ENCODE measurements around the gene GTF2F1.
"Not testable (repeated sequence)": the region's sequence is repeated elsewhere in the genome, so short reads cannot be mapped to it uniquely, and the experiment has no call there.

The GTF2F1 gene

DNA sequence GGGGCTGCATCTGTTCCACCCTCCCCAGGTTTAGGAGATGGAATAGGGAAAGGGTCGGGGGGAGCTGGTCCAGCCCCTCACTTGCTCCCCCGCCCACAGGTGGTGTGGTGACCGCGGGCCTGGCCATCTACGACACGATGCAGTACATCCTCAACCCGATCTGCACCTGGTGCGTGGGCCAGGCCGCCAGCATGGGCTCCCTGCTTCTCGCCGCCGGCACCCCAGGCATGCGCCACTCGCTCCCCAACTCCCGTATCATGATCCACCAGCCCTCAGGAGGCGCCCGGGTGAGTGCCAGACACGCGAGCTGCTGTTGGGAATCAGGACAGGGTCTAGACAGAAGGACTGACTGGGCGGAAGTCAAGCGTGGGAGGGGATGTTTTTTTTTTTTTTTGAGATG lies 28.6 kb downstream of the GTF2F1 start:
- no peak for DNase-seq (ENCODE audit: low read depth)

DNA sequence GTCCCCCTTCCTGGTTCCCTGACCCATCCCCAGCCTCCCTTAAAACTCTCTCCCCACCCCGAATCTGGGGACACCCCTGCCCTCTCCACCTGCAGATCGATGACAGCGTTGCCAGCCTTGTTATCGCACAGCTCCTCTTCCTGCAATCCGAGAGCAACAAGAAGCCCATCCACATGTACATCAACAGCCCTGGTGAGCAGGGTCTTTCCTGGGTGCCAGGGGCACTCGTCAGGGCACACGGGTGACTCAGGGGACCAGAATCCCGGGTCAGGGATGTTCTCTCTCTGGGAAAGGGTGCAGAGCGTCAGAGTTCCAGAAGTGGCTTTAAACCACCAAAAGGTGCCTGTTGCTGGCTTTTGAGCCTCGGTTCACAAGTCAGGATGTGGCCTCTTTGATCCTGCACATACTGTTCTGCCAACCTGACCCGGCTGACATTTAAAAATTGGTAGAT lies 30.6 kb downstream of the GTF2F1 start:
- peak overlapping the region; percentile 69 for H3K4me3 ChIP-seq (ENCODE audit: low read depth, low read length)
- no peak for DNase-seq (ENCODE audit: low read depth)

More for the DNA sequence above, 28.6 kb downstream of the GTF2F1 start:
- H3K4me3 ChIP-seq (ENCODE audit: low read depth, low read length) = no peak overlapping the region

DNA sequence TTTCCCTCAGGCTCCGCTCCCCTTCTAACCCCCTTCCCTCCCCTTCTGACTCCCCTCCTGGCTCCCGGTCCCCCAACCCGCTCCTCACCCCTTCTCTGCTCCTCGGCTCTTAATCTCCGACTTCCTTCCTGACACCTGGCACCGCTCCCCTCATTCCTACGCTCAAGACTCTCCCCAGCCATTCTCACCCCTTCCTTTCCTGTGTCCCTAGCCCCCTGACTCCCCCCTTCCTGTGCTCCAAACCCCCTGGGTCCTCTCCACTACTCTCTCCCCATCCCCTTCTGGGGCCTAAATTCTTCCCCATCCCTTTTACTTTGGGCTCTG lies 31.0 kb downstream of the GTF2F1 start:
- H3K4me3 ChIP-seq (ENCODE audit: low read depth, low read length) = peak overlapping the region; percentile 69
- no peak for DNase-seq (ENCODE audit: low read depth)

DNA sequence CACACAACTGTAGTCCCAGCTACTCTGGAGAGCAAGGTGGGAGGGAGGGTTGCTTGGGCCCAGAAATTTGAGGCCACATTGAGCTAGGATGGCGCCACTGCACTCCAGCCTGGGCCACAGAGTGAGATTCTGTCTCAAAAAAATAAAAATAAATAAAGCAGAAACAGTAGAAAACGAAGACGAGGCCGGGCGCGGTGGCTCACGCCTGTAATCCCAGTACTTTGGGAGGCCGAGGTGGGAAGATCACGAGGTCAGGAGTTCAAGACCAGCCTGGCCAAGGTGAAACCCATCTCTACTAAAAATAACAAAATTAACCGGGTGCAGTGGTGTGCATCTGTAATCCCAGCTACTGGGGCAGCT lies 32.1 kb downstream of the GTF2F1 start:
- peak overlapping the region; percentile 69 for H3K4me3 ChIP-seq (ENCODE audit: low read depth, low read length)
- not testable (repeated sequence) for DNase-seq (ENCODE audit: low read depth)

DNA sequence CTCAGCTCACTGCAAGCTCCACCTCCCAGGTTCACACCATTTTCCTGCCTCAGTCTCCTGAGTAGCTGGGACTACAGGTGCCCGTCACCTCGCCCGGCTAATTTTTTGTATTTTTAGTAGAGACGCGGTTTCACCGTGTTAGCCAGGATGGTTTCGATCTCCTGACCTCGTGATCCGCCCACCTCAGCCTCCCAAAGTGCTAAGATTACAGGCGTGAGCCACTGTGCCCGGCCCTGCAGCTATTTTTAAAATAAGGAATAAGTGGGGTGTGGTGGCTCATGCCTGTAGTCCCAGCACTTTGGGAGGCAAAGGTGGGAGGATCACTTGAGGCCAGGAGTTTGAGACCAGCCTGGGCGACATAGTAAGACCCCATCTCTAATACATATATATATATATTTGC lies 32.5 kb downstream of the GTF2F1 start:
- DNase-seq (ENCODE audit: low read depth); H3K4me3 ChIP-seq (ENCODE audit: low read depth, low read length): not testable (repeated sequence)

DNA sequence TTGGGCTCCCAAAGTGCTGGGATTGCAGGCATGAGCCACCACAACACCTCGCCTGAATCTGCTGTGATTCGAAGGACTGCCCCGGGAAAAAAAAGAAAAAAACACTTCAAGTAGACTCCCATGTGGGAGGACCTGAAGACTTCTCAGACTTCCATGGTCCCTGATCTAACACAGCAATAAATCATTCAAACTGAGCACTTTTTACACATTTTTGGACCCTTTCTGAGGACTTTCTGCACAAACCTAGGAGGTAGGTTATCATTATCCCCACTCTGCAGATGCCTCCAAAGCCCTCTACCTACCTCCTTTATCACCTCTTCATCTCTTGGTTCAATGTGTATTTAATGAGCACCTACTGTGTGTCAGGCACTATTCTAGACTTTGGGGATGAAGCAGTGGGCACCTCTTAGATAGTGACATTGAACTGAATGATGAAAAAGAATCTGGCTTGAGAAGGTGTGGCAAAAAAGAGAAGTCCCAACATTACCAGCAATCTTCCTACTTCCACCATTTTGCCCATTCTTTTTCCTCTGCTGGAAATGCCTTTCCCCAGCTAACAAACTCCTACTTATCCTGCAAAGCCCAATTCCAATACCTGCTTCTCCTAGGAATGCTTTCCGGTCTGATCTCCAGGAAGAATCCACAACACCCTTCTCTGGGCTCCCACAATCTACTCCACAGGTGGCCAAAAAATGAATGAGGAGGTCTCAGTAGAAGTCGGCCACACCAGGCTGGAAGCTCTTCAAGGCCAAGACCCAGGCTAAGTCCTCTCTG lies 33.2 kb downstream of the GTF2F1 start:
- DNase-seq (ENCODE audit: low read depth) = no peak

DNA sequence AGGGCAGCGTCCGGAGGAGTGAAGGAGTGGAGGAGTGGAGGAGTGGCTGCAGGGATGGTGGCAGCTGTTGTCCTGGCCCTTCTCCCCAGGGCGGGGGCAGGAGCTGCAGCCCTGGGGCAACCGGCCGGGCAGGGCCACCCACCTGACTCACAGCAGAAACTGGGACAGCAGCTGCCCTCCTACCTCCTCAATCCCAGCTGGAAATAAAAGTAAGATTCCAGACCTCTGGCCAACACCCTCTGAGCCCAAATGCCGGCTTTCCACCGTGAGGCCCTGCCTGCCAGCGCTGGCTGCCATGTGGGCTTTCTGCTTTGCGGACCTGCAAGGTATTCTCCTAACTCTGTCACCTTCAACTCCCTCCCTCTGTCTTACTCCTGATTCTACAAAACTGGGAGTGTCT lies 35.0 kb downstream of the GTF2F1 start:
- no peak overlapping the region for H3K4me3 ChIP-seq (ENCODE audit: low read depth, low read length)
- no peak for DNase-seq (ENCODE audit: low read depth)

More for the DNA sequence above, 33.2 kb downstream of the GTF2F1 start:
- H3K4me3 ChIP-seq (ENCODE audit: low read depth, low read length) = no peak overlapping the region

DNA sequence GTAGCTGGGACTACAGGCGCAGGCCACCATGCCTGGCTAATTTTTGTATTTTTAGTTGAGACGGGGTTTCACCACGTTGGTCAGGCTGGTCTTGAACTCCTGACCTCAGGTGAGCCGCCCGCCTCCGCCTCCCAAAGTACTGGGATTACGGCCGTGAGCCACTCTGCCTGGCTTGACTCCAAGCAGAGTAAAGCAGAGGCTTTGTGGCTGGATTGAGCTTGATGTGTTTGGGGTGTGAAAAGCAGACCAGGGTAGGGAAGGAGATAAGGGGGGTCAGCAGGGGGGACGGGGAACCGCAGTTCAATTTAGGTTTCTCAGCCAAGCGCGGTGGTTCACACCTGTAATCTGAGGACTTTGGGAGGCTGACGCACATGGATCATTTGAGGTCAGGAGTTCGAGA lies 35.8 kb downstream of the GTF2F1 start:
- H3K4me3 ChIP-seq (ENCODE audit: low read depth, low read length) = no peak overlapping the region
- no peak for DNase-seq (ENCODE audit: low read depth)

DNA sequence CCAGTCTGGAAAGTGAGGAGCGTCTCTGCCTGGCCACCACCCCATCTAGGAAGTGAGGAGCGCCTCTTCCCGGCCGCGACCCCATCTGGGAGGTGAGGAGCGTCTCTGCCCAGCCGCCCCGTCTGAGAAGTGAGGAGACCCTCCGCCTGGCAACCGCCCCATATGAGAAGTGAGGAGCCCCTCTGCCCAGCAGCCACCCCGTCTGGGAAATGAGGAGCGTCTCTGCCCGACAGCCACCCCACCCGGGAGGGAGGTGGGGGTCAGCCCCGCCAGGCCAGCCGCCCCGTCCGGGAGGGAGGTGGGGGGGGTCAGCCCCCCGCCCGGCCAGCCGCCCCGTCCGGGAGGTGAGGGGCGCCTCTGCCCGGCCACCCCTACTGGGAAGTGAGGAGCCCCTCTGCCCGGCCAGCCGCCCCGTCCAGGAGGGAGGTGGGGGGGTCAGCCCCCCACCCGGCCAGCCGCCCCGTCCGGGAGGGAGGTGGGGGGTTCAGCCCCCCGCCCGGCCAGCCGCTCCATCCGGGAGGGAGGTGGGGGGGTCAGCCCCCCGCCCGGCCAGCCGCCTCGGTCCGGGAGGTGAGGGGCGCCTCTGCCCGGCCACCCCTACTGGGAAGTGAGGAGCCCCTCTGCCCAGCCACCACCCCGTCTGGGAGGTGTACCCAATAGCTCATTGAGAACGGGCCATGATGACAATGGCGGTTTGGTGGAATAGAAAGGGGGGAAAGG lies 37.5 kb downstream of the GTF2F1 start:
- DNase-seq (ENCODE audit: low read depth); H3K4me3 ChIP-seq (ENCODE audit: low read depth, low read length): not testable (repeated sequence)

DNA sequence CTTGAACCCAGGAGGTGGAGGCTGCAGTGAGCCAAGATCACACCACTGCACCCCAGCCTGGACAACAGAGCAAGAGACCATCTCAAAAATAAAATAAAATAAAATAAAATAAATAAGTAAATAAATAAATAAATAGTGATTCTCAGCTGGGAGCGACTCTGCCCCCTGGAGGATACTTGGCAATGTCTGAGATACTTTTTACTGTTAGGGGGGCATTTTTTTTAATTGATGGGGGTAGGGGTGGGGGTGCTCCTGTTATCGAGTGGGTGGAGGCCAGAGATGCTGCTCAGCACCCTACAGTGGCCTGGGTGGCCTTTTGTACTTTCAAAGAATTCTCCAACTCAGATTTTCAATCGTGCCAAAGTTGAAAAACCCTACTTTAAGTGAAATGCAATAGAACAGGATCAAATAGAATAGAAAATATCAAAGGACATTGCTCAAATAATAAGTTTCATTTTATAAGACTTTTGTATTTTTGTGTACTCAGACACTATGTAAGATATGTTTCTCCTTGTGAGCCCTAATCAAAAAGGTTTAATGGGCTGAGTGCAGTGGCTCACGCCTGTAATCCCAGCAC lies 38.8 kb downstream of the GTF2F1 start:
- no peak for DNase-seq (ENCODE audit: low read depth)

DNA sequence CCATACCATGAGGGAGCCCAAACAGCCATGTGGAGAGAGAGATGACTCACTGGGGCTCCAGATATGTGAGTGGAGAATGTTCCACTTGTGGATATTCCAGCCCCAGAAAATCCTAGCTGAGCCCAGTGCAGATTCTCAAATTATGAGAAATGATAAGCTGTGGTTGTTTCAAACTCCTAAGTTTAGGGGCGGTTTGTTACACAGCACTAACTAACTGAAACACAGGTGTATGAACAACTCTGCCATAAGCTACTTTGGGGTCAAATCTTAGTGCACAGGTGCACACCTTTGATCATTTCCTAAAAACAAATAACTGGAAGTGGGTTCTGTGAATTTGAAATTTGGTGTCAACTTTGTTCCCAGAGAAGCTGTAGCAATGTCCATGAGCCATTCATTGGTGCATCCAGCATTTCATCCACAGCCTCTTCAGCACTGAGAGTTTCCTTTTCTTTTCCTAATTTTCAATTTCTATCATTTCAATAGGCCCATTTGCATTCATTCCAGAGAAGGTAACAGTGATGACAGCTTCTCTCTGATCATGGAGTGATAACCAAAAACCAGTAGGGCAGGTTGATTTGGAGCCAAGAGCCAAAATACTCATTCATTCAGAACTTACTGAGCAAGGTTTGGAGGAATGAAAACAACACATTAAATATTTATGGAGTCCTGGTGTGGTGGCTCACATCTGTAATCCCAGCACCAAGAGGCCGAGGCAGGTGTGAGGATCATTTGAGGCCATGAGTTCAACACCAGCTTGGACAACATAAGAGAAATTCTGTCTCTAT lies 40.4 kb downstream of the GTF2F1 start:
- DNase-seq (ENCODE audit: low read depth) = no peak
- H3K4me3 ChIP-seq (ENCODE audit: low read depth, low read length) = no peak overlapping the region

More for the DNA sequence above, 38.8 kb downstream of the GTF2F1 start:
- no peak overlapping the region for H3K4me3 ChIP-seq (ENCODE audit: low read depth, low read length)

DNA sequence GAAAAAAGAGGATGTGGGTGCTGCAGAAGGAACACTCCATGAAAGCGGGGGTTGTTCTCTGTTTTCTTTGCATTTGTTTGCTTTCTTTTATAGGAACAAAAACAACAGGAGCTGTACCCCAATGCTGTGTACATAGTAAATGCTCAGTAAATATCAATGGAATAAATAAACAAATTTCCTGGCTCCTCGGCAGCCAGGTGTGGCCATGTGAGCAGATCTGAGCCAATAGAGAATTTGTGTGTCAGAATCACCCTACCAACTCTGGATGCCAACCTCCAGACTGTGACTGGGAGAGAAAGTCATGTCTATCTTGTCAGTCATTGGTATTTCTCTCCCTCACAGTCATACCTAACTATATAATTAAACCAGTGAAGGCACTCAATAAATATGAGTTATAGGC lies 42.3 kb downstream of the GTF2F1 start:
- no peak overlapping the region for H3K4me3 ChIP-seq (ENCODE audit: low read depth, low read length)

DNA sequence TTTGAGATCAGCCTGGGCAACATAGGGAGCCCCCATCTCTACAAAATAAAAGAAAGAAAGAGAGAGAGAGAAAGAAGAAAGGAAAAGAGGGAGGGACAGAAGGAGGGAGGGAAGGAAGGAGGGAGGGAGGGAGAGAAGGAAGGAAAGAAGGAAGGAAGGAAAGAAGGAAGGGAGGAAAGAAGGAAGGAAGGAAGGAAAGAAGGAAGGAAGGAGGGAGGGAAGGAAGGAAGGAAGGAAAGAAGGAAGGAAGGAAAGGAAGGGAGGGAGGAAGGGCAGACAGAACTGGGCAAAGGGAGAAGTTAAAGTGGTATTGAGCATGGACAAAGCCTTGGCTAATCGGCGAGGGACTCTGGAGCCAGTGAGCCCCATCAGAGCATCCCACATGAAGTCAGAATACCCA lies 43.7 kb downstream of the GTF2F1 start:
- not testable (repeated sequence) for DNase-seq (ENCODE audit: low read depth); H3K4me3 ChIP-seq (ENCODE audit: low read depth, low read length)

More for the DNA sequence above, 42.3 kb downstream of the GTF2F1 start:
- DNase-seq (ENCODE audit: low read depth) = no peak

DNA sequence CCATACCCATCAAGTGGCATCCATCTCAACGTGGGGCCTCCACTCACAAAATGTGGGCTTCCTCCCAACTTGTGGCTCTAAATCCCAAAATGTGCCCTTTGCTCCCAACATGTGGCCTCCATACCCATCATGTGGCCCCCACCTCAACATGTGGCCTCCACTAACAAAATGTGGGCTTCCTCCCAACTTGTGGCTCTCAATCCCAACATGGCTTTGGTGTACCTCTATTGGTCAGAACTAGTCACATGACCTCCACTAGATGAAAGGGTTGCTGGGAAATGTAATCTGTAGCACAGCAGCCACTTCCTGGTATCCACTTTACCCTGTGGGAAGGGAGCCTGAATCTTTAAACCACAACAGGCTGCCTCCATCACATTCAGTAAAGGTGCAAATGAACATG lies 49.5 kb downstream of the GTF2F1 start:
- H3K4me3 ChIP-seq (ENCODE audit: low read depth, low read length) = no peak overlapping the region
- no peak for DNase-seq (ENCODE audit: low read depth)

DNA sequence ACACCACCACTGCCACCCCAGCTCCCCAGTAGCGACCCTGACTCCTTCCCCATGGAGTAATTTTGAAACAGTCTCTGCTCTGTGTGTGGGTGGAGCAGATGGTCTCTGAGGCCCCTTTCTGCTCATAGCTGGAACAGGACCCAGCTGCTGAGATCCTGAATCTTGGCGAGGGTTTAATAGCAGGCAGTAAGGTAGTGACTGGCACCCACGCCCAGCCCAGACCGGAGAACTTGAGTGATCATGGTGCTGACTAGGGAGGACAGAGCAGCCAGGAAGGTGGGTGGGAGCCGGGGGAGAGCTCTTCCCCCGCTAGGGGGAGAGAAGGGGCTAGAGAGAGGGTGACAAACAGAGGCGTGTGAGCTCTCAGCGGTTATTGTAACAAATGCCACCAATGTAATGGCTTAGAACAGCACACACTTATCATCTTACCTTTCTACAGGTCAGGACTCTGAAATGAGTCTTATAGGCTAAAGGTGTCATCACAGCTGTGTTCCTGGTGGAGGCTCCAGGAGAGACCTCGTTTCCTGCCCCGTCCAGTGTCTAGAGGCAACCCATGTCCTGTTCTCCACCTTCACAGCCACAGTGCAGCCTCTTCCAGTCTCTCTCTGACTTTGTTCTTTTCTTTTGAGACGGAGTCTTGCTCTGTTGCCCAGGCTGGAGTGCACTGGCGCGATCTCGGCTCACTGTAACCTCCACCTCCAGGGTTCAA lies 52.3 kb downstream of the GTF2F1 start:
- DNase-seq (ENCODE audit: low read depth) = no peak
- no peak overlapping the region for H3K4me3 ChIP-seq (ENCODE audit: low read depth, low read length)

DNA sequence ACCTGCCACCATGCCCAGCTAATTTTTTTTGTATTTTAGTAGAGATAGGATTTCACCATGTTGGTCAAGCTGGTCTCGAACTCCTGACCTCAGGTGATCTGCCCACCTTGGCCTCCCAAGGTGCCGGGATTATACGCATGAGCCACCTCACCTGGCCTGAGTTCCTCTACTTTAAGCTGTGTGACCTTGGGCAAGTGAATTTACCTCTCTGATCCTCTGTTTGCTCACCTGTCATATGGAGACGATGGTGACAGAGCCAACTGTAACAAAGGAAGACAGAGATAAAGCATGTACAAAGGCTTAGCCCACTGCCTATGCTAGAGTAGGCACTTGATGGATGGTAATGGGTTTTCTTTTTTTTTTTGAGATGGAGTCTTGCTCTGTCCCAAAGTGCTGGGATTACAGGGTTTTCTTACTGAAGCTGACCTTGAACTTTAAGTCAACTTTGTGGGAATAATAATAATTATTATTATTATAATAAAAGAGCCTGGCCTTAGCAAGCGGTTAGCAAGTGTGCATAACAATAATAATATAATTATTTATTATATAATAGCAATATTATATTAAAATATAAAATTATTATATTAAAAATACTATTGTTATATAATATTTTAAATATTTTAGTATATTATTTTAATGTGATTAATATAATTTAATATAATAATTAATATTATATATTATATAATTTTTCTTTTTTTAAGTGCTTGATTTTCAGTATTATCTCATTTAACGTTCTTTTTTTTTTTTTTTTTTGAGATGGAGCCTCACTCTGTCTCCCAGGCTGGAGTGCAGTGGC lies 58.3 kb downstream of the GTF2F1 start:
- H3K4me3 ChIP-seq (ENCODE audit: low read depth, low read length) = no peak overlapping the region
- no peak for DNase-seq (ENCODE audit: low read depth)

DNA sequence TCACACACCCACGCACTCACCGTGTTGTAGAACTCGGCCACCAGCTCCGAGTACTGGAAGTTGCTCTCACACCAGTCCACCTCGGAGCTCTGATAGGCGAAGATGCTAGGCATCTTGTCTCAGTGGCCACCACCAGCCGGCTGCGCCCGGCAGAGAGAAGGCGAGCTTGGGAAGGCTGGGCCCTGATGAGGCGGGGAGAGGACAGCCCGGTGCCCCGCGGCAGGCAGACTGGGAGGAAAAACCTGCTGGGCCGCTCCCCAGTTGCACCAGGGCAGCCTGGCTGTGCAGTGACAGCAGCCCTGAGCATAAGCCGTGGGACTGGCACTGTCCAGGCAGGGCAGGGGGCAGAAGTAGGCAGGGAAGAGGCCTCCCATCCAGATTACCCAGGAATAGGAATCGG lies 59.5 kb downstream of the GTF2F1 start, which contains the start of gene ACER1:
Gene ACER1, minus strand, starts transcription at position 174 of the 400 bp plus-strand sequence. Its CDS starts 61 bp downstream, at position 113.
- DNase-seq (ENCODE audit: low read depth) = no peak
- no peak within 1 kb of the TSS for H3K4me3 ChIP-seq (ENCODE audit: low read depth, low read length)

Measured in skeletal muscle cell (primary cell).